ENCODE measurements around the gene IER2.

IER2 gene

DNA sequence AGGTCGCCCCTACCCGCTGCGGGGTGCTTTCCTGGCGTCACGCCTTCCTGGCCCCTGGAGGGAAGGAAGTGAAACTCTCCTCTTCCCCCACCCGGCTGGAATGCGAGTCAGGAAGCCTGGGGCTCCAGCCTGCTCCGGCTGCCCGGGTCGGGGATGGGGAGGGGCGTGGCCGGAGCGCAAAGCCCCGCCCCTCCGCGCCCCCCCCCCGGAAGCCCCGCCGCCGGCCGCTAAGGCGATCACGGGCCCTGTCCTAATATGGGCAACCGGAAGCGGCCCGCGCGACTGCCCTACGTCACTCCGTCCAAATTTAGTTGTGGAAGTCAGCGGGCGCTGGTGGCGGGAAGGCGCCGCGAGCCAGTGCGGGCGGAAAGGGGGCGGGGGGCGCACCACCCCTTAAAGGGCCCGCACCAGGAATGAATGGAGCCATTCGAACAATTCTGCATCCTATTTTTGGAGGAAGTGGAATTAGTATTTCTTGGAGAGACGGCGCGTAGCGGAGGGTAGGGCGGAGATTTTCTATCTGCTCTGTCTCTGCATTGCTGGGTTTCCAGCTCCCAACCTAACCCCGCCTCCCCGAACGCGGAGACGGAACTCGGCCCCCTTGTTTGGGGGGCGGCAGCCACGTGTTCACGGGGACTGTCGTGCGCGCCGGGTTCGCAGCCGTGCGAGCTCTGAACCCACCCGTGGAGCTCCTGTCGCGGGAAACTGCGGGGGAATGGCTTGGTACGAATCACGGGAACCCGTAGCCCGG is 1.6 kb downstream of the IER2 start:
- DNase-seq (ENCODE audit: insufficient read length, low spot score) (peak; percentile 85), FAIRE-seq (peak; percentile 71)
- TF ChIP-seq TAF1 (IDR thresholded peaks at IDR 0.05; ENCODE audit: low read depth, low read length): no peak
- TF ChIP-seq SPI1 (IDR thresholded peaks at IDR 0.05; ENCODE audit: low read depth, low read length): peak; percentile 65
- 0 out of 2 replicates have a peak, but pooled peaks have one; percentile 21 for TF ChIP-seq POLR2AphosphoS5 (IDR thresholded peaks at IDR 0.05; ENCODE audit: low read depth, low read length)
- no peak for TF ChIP-seq POU2F2 (IDR thresholded peaks at IDR 0.05; ENCODE audit: low read depth, low read length)
- no peak for TF ChIP-seq PAX5 (IDR thresholded peaks at IDR 0.05; ENCODE audit: insufficient read depth, low read length, severe bottlenecking)
- TF ChIP-seq POLR2A (IDR thresholded peaks at IDR 0.05; ENCODE audit: low read depth, low read length): no peak

- no peak for FAIRE-seq
- no peak for DNase-seq (ENCODE audit: insufficient read length, low spot score)
- TF ChIP-seq POU2F2 (IDR thresholded peaks at IDR 0.05; ENCODE audit: low read depth, low read length): no peak
- no peak for TF ChIP-seq POLR2AphosphoS5 (IDR thresholded peaks at IDR 0.05; ENCODE audit: low read depth, low read length)
- no peak; the same call in 1 of the 2 replicates for TF ChIP-seq POLR2A (IDR thresholded peaks at IDR 0.05; ENCODE audit: low read depth, low read length)
- TF ChIP-seq SPI1 (IDR thresholded peaks at IDR 0.05; ENCODE audit: low read depth, low read length): no peak
- no peak for TF ChIP-seq TAF1 (IDR thresholded peaks at IDR 0.05; ENCODE audit: low read depth, low read length)
- no peak for TF ChIP-seq PAX5 (IDR thresholded peaks at IDR 0.05; ENCODE audit: insufficient read depth, low read length, severe bottlenecking)
Observed at GRCh38 chr19:13152356-13152973, 2.3 kb downstream of the IER2 start.

DNA sequence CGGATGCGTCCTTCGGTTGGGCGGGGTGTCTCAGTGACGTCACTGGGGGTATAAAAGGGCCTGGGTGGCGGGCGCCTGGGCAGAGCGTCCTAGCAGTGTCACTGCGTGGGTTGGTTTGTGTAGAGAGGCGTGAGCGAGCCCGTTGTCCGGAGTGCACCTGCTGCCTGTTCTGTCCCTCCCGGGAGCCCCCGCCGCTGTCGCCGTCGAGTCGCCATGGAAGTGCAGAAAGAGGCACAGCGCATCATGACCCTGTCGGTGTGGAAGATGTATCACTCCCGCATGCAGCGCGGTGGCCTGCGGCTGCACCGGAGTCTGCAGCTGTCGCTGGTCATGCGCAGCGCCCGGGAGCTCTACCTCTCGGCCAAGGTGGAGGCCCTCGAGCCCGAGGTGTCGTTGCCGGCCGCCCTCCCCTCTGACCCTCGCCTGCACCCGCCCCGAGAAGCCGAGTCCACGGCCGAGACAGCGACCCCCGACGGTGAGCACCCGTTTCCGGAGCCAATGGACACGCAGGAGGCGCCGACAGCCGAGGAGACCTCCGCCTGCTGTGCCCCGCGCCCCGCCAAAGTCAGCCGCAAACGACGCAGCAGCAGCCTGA is 2.9 kb downstream of the IER2 start:
- FAIRE-seq (peak; percentile 81), DNase-seq (ENCODE audit: insufficient read length, low spot score) (peak; percentile 74)
- TF ChIP-seq TAF1 (IDR thresholded peaks at IDR 0.05; ENCODE audit: low read depth, low read length) (peak; percentile 99), POLR2A (IDR thresholded peaks at IDR 0.05; ENCODE audit: low read depth, low read length) (peak; percentile 100), PAX5 (IDR thresholded peaks at IDR 0.05; ENCODE audit: insufficient read depth, low read length, severe bottlenecking) (no peak), POU2F2 (IDR thresholded peaks at IDR 0.05; ENCODE audit: low read depth, low read length) (peak; percentile 94), POLR2AphosphoS5 (IDR thresholded peaks at IDR 0.05; ENCODE audit: low read depth, low read length) (peak; percentile 100), SPI1 (IDR thresholded peaks at IDR 0.05; ENCODE audit: low read depth, low read length) (no peak)

GRCh38 chr19:13153569-13154240 is 3.5 kb downstream of the IER2 start:
- FAIRE-seq (no peak), DNase-seq (ENCODE audit: insufficient read length, low spot score) (no peak)
- TF ChIP-seq POLR2A (IDR thresholded peaks at IDR 0.05; ENCODE audit: low read depth, low read length) (no peak), SPI1 (IDR thresholded peaks at IDR 0.05; ENCODE audit: low read depth, low read length) (no peak), POLR2AphosphoS5 (IDR thresholded peaks at IDR 0.05; ENCODE audit: low read depth, low read length) (no peak; the same call in 1 of the 2 replicates), TAF1 (IDR thresholded peaks at IDR 0.05; ENCODE audit: low read depth, low read length) (no peak), POU2F2 (IDR thresholded peaks at IDR 0.05; ENCODE audit: low read depth, low read length) (no peak; the same call in 1 of the 2 replicates), PAX5 (IDR thresholded peaks at IDR 0.05; ENCODE audit: insufficient read depth, low read length, severe bottlenecking) (no peak)

DNA sequence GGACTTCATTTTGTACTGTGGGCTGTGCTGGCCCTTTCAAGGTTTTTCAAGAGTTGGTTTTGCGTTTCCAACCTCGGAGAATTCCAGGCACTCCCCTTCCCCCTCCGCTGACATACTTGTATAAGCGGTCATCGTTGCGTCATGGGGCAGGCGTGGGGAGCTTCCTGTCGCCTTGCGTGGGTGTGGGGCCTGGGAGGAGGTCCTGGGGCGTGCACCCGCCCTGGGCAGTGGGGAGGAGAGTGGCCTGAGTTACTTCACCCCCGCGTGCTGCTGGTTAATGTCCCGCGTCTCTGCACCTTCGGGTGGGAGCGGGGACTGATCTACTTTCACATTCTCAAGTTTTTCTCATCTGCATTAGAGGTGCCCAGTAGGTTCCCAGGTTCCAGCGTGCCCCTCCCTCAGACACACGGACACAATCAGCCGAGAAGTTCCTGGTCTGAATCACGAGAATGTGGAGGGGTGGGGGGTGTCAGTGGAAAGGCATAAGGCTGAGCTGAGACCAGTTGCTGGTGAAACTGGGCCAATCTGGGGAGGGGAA is 4.1 kb downstream of the IER2 start:
- no peak; the same call in 1 of the 2 replicates for TF ChIP-seq POLR2AphosphoS5 (IDR thresholded peaks at IDR 0.05; ENCODE audit: low read depth, low read length)
- no peak for TF ChIP-seq PAX5 (IDR thresholded peaks at IDR 0.05; ENCODE audit: insufficient read depth, low read length, severe bottlenecking)
- TF ChIP-seq POU2F2 (IDR thresholded peaks at IDR 0.05; ENCODE audit: low read depth, low read length): peak; percentile 2; the same call in 1 of the 2 replicates
- peak; percentile 37 for TF ChIP-seq TAF1 (IDR thresholded peaks at IDR 0.05; ENCODE audit: low read depth, low read length)
- FAIRE-seq (peak; percentile 74), DNase-seq (ENCODE audit: insufficient read length, low spot score) (no peak)

- DNase-seq (ENCODE audit: insufficient read length, low spot score) (no peak), FAIRE-seq (no peak)
- TF ChIP-seq POLR2A (IDR thresholded peaks at IDR 0.05; ENCODE audit: low read depth, low read length) (peak; percentile 88), TAF1 (IDR thresholded peaks at IDR 0.05; ENCODE audit: low read depth, low read length) (peak; percentile 48; the same call in 1 of the 2 replicates), POLR2AphosphoS5 (IDR thresholded peaks at IDR 0.05; ENCODE audit: low read depth, low read length) (peak; percentile 90), POU2F2 (IDR thresholded peaks at IDR 0.05; ENCODE audit: low read depth, low read length) (peak; percentile 80; the same call in 1 of the 2 replicates), SPI1 (IDR thresholded peaks at IDR 0.05; ENCODE audit: low read depth, low read length) (no peak), PAX5 (IDR thresholded peaks at IDR 0.05; ENCODE audit: insufficient read depth, low read length, severe bottlenecking) (no peak)
Observed at GRCh38 chr19:13154911-13155471, 4.8 kb downstream of the IER2 start.

- no peak for TF ChIP-seq TAF1 (IDR thresholded peaks at IDR 0.05; ENCODE audit: low read depth, low read length)
- no peak for TF ChIP-seq POLR2AphosphoS5 (IDR thresholded peaks at IDR 0.05; ENCODE audit: low read depth, low read length)
- TF ChIP-seq SPI1 (IDR thresholded peaks at IDR 0.05; ENCODE audit: low read depth, low read length): peak; percentile 26; the same call in 1 of the 2 replicates
- TF ChIP-seq POLR2A (IDR thresholded peaks at IDR 0.05; ENCODE audit: low read depth, low read length): peak; percentile 18; the same call in 1 of the 2 replicates
- TF ChIP-seq PAX5 (IDR thresholded peaks at IDR 0.05; ENCODE audit: insufficient read depth, low read length, severe bottlenecking): no peak
- peak; percentile 19; the same call in 1 of the 2 replicates for TF ChIP-seq POU2F2 (IDR thresholded peaks at IDR 0.05; ENCODE audit: low read depth, low read length)
- no peak for DNase-seq (ENCODE audit: insufficient read length, low spot score)
- peak; percentile 67 for FAIRE-seq
Observed at GRCh38 chr19:13155472-13156359, 5.5 kb downstream of the IER2 start.

All from GM12891 (cell line).